H1 (cell line): ENCODE data around the gene ZBTB43. TPM values are rescaled to one million over a fixed set of nuclear protein-coding genes. Genes with fewer than 3 reads are reported as not detected.

Experiments used
- CTCF ChIA-PET: fragments of 300-600 bp; sonication (Branson Sonifier 250); formaldehyde crosslinking; loops from one replicate; lab custom pipeline; 2021; ENCODE audit not compliant: partially characterized antibody; lab: Charles Lee
- POLR2A ChIA-PET: fragments of 300-600 bp; sonication (Branson Sonifier 250); formaldehyde crosslinking; loops from one replicate; lab custom pipeline; 2021; ENCODE audit warnings: inconsistent platforms; ENCODE audit not compliant: partially characterized antibody; lab: Charles Lee
- DNase-seq, 2 experiments: peaks; one replicate each; pipeline versions ENCODE4 v3.0.0 to v3.0.0-alpha.2; 2010 to 2022; ENCODE audit warnings: low spot score in 2 of 2, low read depth in 1 of 2, mixed read lengths in 1 of 2
- FAIRE-seq: peaks from 2 replicates; lab custom pipeline; 2011; peaks lifted over from hg19 to GRCh38; lab: Jason Lieb, UNC
- H2AFZ ChIP-seq: 2 replicates; pipeline ENCODE4 v1.8.1; 2012; ENCODE audit warnings: low read length, inconsistent platforms
- H2AK5ac ChIP-seq: 2 replicates; pipeline ENCODE4 v1.6.1; 2013; ENCODE audit warnings: low read depth, low read length
- H2BK120ac ChIP-seq: replicated peaks from 2 replicates; pipeline ENCODE3; 2013; ENCODE audit warnings: low read depth, low read length, inconsistent platforms
- H2BK12ac ChIP-seq: 2 replicates; pipeline ENCODE4 v1.6.1; 2013; ENCODE audit warnings: low read depth, low read length
- H2BK15ac ChIP-seq: 2 replicates; pipeline ENCODE4 v1.6.1; 2013; ENCODE audit warnings: low read length
- H2BK20ac ChIP-seq: 2 replicates; pipeline ENCODE4 v1.6.1; 2013; ENCODE audit warnings: low read length
- H2BK5ac ChIP-seq: 2 replicates; pipeline ENCODE4 v1.6.1; 2013; ENCODE audit warnings: low read depth, low read length
- H3K14ac ChIP-seq: 2 replicates; pipeline ENCODE4 v1.6.1; 2013; ENCODE audit warnings: inconsistent platforms; ENCODE audit not compliant: insufficient read length
- H3K18ac ChIP-seq: 2 replicates; pipeline ENCODE4 v1.6.1; 2013; ENCODE audit warnings: low read length; ENCODE audit errors: extremely low read depth
- H3K23ac ChIP-seq: 2 replicates; pipeline ENCODE4 v1.6.1; 2013; ENCODE audit warnings: inconsistent platforms; ENCODE audit not compliant: insufficient read length
- H3K23me2 ChIP-seq: 2 replicates; pipeline ENCODE4 v1.6.1; 2013; ENCODE audit warnings: low read depth, low read length
- H3K27ac ChIP-seq: 2 replicates; pipeline ENCODE4 v1.6.1; 2011; ENCODE audit warnings: low read depth, low read length, inconsistent platforms
- H3K27me3 ChIP-seq, 4 experiments: replicated peaks in 1 of 4; 1 replicate in 1 of 4; 2 replicates in 3 of 4; pipeline versions ENCODE4 v1.6.1 to v1.8.1; 2011 to 2013; ENCODE audit warnings: low read length in 3 of 4, mild to moderate bottlenecking in 3 of 4, inconsistent platforms in 2 of 4, mixed read lengths in 2 of 4, moderate library complexity in 1 of 4; ENCODE audit not compliant: control insufficient read depth in 3 of 4, insufficient read depth in 3 of 4; ENCODE audit errors: extremely low read depth in 1 of 4
- H3K36me3 ChIP-seq, 4 experiments: 2 replicates each; pipeline versions ENCODE4 v1.6.1 to v1.8.1; 2011 to 2013; ENCODE audit warnings: mild to moderate bottlenecking in 4 of 4, low read length in 3 of 4, moderate library complexity in 2 of 4, control low read depth in 1 of 4, inconsistent platforms in 1 of 4; ENCODE audit not compliant: insufficient read depth in 4 of 4, control insufficient read depth in 2 of 4
- H3K4ac ChIP-seq: replicated peaks from 2 replicates; pipeline ENCODE3; 2013; ENCODE audit warnings: low read length, low read depth, mixed read lengths, inconsistent platforms; ENCODE audit not compliant: insufficient read length
- H3K4me1 ChIP-seq, 4 experiments: replicated peaks in 1 of 4; 1 replicate in 1 of 4; 2 replicates in 3 of 4; pipeline versions ENCODE4 v1.6.1 to v1.8.1; 2011 to 2013; ENCODE audit warnings: low read length in 3 of 4, inconsistent platforms in 2 of 4, mixed read lengths in 1 of 4; ENCODE audit not compliant: insufficient read depth in 4 of 4, control insufficient read depth in 3 of 4
- H3K4me2 ChIP-seq, 2 experiments: 2 replicates each; pipeline versions ENCODE4 v1.6.1 to v1.8.1; 2011 to 2013; ENCODE audit warnings: low read depth in 2 of 2, low read length in 2 of 2, control low read depth in 1 of 2, inconsistent platforms in 1 of 2, mild to moderate bottlenecking in 1 of 2; ENCODE audit not compliant: insufficient read depth in 1 of 2
- H3K4me3 ChIP-seq, 4 experiments: fragments of 200-600, 300-600 bp in 1 of 4; sonication (generic), shearing (Covaris generic), sonication (Bioruptor Twin) in 1 of 4; 2 replicates each; pipeline versions ENCODE4 v1.5.1 to v1.8.1; 2011 to 2016; ENCODE audit warnings: low read length in 4 of 4, low read depth in 3 of 4, control low read depth in 2 of 4, inconsistent platforms in 2 of 4, mild to moderate bottlenecking in 2 of 4, mixed read lengths in 1 of 4, moderate library complexity in 1 of 4; ENCODE audit not compliant: insufficient read depth in 2 of 4; ENCODE audit errors: extremely low read depth in 1 of 4
- H3K56ac ChIP-seq: replicated peaks from 2 replicates; pipeline ENCODE3; 2013; ENCODE audit warnings: low read depth, mild to moderate bottlenecking, mixed read lengths, low read length, inconsistent platforms; ENCODE audit not compliant: insufficient read length
- H3K79me1 ChIP-seq: 2 replicates; pipeline ENCODE4 v1.6.1; 2013; ENCODE audit warnings: low read depth, low read length, control low read depth
- H3K79me2 ChIP-seq, 2 experiments: 2 replicates each; pipeline versions ENCODE4 v1.6.1 to v1.8.1; 2012 to 2013; ENCODE audit warnings: low read length in 2 of 2, mild to moderate bottlenecking in 2 of 2, inconsistent platforms in 1 of 2; ENCODE audit not compliant: insufficient read depth in 2 of 2, control insufficient read depth in 1 of 2
- H3K9ac ChIP-seq, 4 experiments: replicated peaks in 1 of 4; 1 replicate in 1 of 4; 2 replicates in 3 of 4; pipeline versions ENCODE4 v1.6.1 to v1.8.1; 2011 to 2013; ENCODE audit warnings: low read depth in 3 of 4, low read length in 3 of 4, control low read depth in 2 of 4, mild to moderate bottlenecking in 2 of 4, moderate library complexity in 2 of 4, inconsistent platforms in 1 of 4; ENCODE audit errors: extremely low read depth in 1 of 4
- H3K9me3 ChIP-seq, 2 experiments: 2 replicates each; pipeline versions ENCODE4 v1.6.1 to v1.8.1; 2012 to 2013; ENCODE audit warnings: mild to moderate bottlenecking in 2 of 2, moderate library complexity in 2 of 2, control low read depth in 1 of 2, inconsistent platforms in 1 of 2, low read depth in 1 of 2, low read length in 1 of 2, mixed read lengths in 1 of 2; ENCODE audit not compliant: insufficient read depth in 2 of 2
- H4K20me1 ChIP-seq, 2 experiments: replicated peaks in 1 of 2; 2 replicates each; pipeline versions ENCODE3 to v1.8.1; 2011 to 2013; ENCODE audit warnings: inconsistent platforms in 2 of 2, low read length in 2 of 2, mild to moderate bottlenecking in 1 of 2; ENCODE audit not compliant: insufficient read depth in 2 of 2, control insufficient read depth in 1 of 2
- H4K5ac ChIP-seq: 2 replicates; pipeline ENCODE4 v1.6.1; 2013; ENCODE audit warnings: low read length, low read depth, mixed read lengths, inconsistent platforms; ENCODE audit not compliant: insufficient read length
- H4K8ac ChIP-seq: 2 replicates; pipeline ENCODE4 v1.8.0; 2013; ENCODE audit warnings: mild to moderate bottlenecking, moderate library complexity, low read length, inconsistent platforms; ENCODE audit not compliant: insufficient read depth; ENCODE audit errors: extremely low read depth
- H4K91ac ChIP-seq: replicated peaks from 2 replicates; pipeline ENCODE3; 2013; ENCODE audit warnings: low read length, mixed read lengths, inconsistent platforms; ENCODE audit not compliant: insufficient read length
- CBX8 ChIP-seq: fragments of 300-800, 300-1000 bp; sonication (generic); IDR thresholded peaks from 2 replicates; pipeline ENCODE4 v1.7.1; 2016; ENCODE audit warnings: low read depth, low read length, borderline replicate concordance
- HDAC2 ChIP-seq, 2 experiments: fragments of 300-600 bp in 1 of 2; sonication (generic) in 1 of 2; IDR thresholded peaks; 2 replicates each; pipeline ENCODE4 v1.6.1; 2011 to 2012; ENCODE audit warnings: low read depth in 2 of 2, low read length in 2 of 2, mild to moderate bottlenecking in 2 of 2, moderate library complexity in 2 of 2, borderline replicate concordance in 1 of 2, inconsistent platforms in 1 of 2
- HDAC6 ChIP-seq: IDR thresholded peaks from one replicate; pipeline ENCODE4 v1.7.1; 2012; ENCODE audit warnings: low read depth, mild to moderate bottlenecking, inconsistent platforms, low read length, moderate library complexity
- POLR2A ChIP-seq, 2 experiments: IDR thresholded peaks; 1 replicate in 1 of 2; 2 replicates in 1 of 2; pipeline ENCODE4 v1.6.1; 2011; ENCODE audit warnings: low read depth in 2 of 2, low read length in 2 of 2, mild to moderate bottlenecking in 2 of 2; ENCODE audit errors: control extremely low read depth in 1 of 2
- POLR2AphosphoS5 ChIP-seq: IDR thresholded peaks from 2 replicates; pipeline ENCODE4 v1.6.1; 2011; ENCODE audit warnings: low read depth, low read length
- SIN3A ChIP-seq, 2 experiments: IDR thresholded peaks in 1 of 2; conservative IDR thresholded peaks in 1 of 2; 2 replicates each; pipeline ENCODE4 v1.6.1; 2011 to 2012; ENCODE audit warnings: low read length in 2 of 2, improper control_type of control experiment in 1 of 2, low read depth in 1 of 2, mild to moderate bottlenecking in 1 of 2
- SRF ChIP-seq: IDR thresholded peaks from 2 replicates; pipeline ENCODE4 v1.6.1; 2011; ENCODE audit warnings: mild to moderate bottlenecking, low read depth, low read length, moderate library complexity
- TAF1 ChIP-seq: IDR thresholded peaks from 2 replicates; pipeline ENCODE4 v1.6.1; 2011; ENCODE audit warnings: mild to moderate bottlenecking, low read depth, low read length
- ZNF274 ChIP-seq: IDR thresholded peaks from 2 replicates; pipeline ENCODE4 v1.7.0; 2012; ENCODE audit warnings: low read length, borderline replicate concordance; ENCODE audit errors: extremely low read depth
- WGBS, 2 experiments: shearing (Covaris generic) in 1 of 2; methylation state at CpG; one replicate each; pipeline versions ENCODE4 v1.1.6 to v1.1.7; 2013 to 2015; ENCODE audit warnings: low lambda C conversion rate in 2 of 2, mixed read lengths in 2 of 2, inconsistent platforms in 1 of 2, low coverage in 1 of 2, missing lambda C conversion rate in 1 of 2; ENCODE audit not compliant: insufficient replicate concordance in 2 of 2, insufficient coverage in 1 of 2, insufficient read length in 1 of 2; ENCODE audit errors: extremely low coverage in 1 of 2, missing lambda C conversion rate in 1 of 2; 5-methylcytosine and 5-hydroxymethylcytosine counted together
- polyA plus RNA-seq, 7 experiments: library from polyadenylated mRNA; depleted of rRNA in 3 of 7; stranded (reverse) in 5 of 7; unstranded in 2 of 7; fragments of >200 nt in 5 of 7; fragments of 200-250 nt in 2 of 7; gene quantifications; 1 replicate in 5 of 7; 2 replicates in 1 of 7; 4 replicates in 1 of 7; pipeline versions ENCODE4 v1.2.1 to v1.2.3, GENCODE V29; 2011 to 2013; ENCODE audit warnings: missing spikeins in 2 of 7, mixed read lengths in 2 of 7
- total RNA-seq: library from RNA; stranded (reverse); fragmentation: NEBNext Ultra II Directional; extraction: Animal tissue kit (Norgen Biotek cat#: 25700); gene quantifications from 2 replicates; pipeline ENCODE4 v1.2.1, GENCODE V29; 2021
- TF ChIP-seq, protein P1 (sequence below): IDR thresholded peaks from 2 replicates; pipeline ENCODE4 v1.6.1; 2012; ENCODE audit warnings: inconsistent platforms
- TF ChIP-seq, protein P2 (sequence below): IDR thresholded peaks from 2 replicates; pipeline ENCODE4 v1.6.1; 2012; ENCODE audit warnings: low read length, inconsistent platforms

ZBTB43 gene
- total and polyA plus RNA-seq, 2 of the 8 experiments (the other 6 are each of a cell fraction or from before 2014, with no cell fraction given): 4.1 to 16.7 TPM

DNA sequence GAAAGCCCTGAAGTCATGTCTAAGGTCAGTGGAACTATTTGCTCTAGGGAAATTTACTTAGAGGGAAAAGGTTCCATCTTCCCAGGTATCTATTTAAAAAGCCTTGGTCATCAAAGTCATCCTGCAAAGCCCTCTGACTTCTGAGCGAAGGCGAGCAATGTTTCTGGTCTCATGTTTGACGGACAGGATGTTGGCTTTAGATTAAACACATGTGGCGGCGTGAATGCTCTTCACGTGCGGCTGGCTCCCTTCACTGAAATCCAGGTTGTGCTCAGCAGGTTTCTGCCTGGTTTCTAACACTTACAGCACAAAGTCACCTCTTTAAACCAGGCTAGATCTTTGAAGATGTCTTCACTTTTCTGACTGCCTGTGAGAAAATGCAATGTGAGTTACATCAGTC is 49.9 kb downstream of the ZBTB43 start:
- no peak overlapping the region for H2BK20ac ChIP-seq
- H4K8ac ChIP-seq: no peak overlapping the region
- no peak overlapping the region for H3K4me2 ChIP-seq
- H3K27me3 ChIP-seq: no peaks in the 10 kb centered on the region; a peak in 3 of 7 replicates
- no peak overlapping the region for H2BK120ac ChIP-seq
- no peak overlapping the region for H3K9ac ChIP-seq
- TF ChIP-seq POLR2AphosphoS5: no peak
- TF ChIP-seq SIN3A (conservative IDR thresholded peaks at IDR 0.05 in 1 of 2, IDR thresholded peaks at IDR 0.05 in 1 of 2; ENCODE audit: low read depth in 1 of 2, low read length in 2 of 2): no peak
- TF ChIP-seq, protein P1, sequence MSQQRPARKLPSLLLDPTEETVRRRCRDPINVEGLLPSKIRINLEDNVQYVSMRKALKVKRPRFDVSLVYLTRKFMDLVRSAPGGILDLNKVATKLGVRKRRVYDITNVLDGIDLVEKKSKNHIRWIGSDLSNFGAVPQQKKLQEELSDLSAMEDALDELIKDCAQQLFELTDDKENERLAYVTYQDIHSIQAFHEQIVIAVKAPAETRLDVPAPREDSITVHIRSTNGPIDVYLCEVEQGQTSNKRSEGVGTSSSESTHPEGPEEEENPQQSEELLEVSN: no peak
- TF ChIP-seq TAF1: no peak
- no peak for TF ChIP-seq HDAC2 (IDR thresholded peaks at IDR 0.05; ENCODE audit: borderline replicate concordance in 1 of 2, low read depth in 2 of 2, low read length in 2 of 2)
- TF ChIP-seq, protein P2, sequence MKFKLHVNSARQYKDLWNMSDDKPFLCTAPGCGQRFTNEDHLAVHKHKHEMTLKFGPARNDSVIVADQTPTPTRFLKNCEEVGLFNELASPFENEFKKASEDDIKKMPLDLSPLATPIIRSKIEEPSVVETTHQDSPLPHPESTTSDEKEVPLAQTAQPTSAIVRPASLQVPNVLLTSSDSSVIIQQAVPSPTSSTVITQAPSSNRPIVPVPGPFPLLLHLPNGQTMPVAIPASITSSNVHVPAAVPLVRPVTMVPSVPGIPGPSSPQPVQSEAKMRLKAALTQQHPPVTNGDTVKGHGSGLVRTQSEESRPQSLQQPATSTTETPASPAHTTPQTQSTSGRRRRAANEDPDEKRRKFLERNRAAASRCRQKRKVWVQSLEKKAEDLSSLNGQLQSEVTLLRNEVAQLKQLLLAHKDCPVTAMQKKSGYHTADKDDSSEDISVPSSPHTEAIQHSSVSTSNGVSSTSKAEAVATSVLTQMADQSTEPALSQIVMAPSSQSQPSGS: no peak
- TF ChIP-seq POLR2A (IDR thresholded peaks at IDR 0.05; ENCODE audit: control extremely low read depth in 1 of 2, low read depth in 2 of 2, low read length in 2 of 2): no peak
- TF ChIP-seq HDAC6: no peak
- TF ChIP-seq SRF: no peak
- TF ChIP-seq ZNF274: no peak
- TF ChIP-seq CBX8: no peak
- no peak for FAIRE-seq
- ChIA-PET CTCF (no interaction called here), POLR2A (no interaction called here)
- H2AFZ ChIP-seq: no peak overlapping the region; the same call in 1 of the 2 replicates
- H4K91ac ChIP-seq: no peak overlapping the region
- no peak overlapping the region for H3K23ac ChIP-seq
- no peaks in the 10 kb centered on the region for H3K79me2 ChIP-seq
- H2BK15ac ChIP-seq: no peak overlapping the region
- 90% methylated on average over 7 of the region's 7 CpGs; no CpG with 5 or more reads in 1 of the 2 experiments for WGBS, 2 experiments
- no peaks in the 10 kb centered on the region for H3K23me2 ChIP-seq
- H3K36me3 ChIP-seq: no peaks in the 10 kb centered on the region
- no peak overlapping the region for H4K5ac ChIP-seq
- no peaks in the 10 kb centered on the region for H4K20me1 ChIP-seq
- DNase-seq: no peak
- H3K9me3 ChIP-seq: no peaks in the 10 kb centered on the region
- H3K4ac ChIP-seq: no peak overlapping the region
- H3K56ac ChIP-seq: no peak overlapping the region
- H2AK5ac ChIP-seq: no peak overlapping the region
- no peak overlapping the region for H2BK12ac ChIP-seq
- H3K4me1 ChIP-seq: peaks cover 0 to 4% (median 0%) of the 10 kb centered on the region in 4 experiments; a peak in 1 of 7 replicates
- H3K4me3 ChIP-seq: no peak overlapping the region
- no peaks in the 10 kb centered on the region for H3K79me1 ChIP-seq
- no peak overlapping the region for H3K18ac ChIP-seq
- no peak overlapping the region for H2BK5ac ChIP-seq
- H3K14ac ChIP-seq: no peak overlapping the region
- no peak overlapping the region for H3K27ac ChIP-seq
